ENCODE results near the gene PRPF4. TPM values are rescaled to one million over a fixed set of nuclear protein-coding genes. Genes with fewer than 3 reads are reported as not detected.

The PRPF4 gene
- total and polyA plus RNA-seq, 4 donors: 5.0 to 11.9 (median 10.4) TPM

- TF ChIP-seq, protein P1, sequence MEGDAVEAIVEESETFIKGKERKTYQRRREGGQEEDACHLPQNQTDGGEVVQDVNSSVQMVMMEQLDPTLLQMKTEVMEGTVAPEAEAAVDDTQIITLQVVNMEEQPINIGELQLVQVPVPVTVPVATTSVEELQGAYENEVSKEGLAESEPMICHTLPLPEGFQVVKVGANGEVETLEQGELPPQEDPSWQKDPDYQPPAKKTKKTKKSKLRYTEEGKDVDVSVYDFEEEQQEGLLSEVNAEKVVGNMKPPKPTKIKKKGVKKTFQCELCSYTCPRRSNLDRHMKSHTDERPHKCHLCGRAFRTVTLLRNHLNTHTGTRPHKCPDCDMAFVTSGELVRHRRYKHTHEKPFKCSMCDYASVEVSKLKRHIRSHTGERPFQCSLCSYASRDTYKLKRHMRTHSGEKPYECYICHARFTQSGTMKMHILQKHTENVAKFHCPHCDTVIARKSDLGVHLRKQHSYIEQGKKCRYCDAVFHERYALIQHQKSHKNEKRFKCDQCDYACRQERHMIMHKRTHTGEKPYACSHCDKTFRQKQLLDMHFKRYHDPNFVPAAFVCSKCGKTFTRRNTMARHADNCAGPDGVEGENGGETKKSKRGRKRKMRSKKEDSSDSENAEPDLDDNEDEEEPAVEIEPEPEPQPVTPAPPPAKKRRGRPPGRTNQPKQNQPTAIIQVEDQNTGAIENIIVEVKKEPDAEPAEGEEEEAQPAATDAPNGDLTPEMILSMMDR (IDR thresholded peaks at IDR 0.05; ENCODE audit: low read depth, low read length, missing input control): no peak
- no peak for TF ChIP-seq GABPA (IDR thresholded peaks at IDR 0.05 in 1 of 2, conservative IDR thresholded peaks at IDR 0.05 in 1 of 2)
These were observed 62.3 kb downstream of the PRPF4 start (continued) for GRCh38 chr9:113337714-113338113.

DNA sequence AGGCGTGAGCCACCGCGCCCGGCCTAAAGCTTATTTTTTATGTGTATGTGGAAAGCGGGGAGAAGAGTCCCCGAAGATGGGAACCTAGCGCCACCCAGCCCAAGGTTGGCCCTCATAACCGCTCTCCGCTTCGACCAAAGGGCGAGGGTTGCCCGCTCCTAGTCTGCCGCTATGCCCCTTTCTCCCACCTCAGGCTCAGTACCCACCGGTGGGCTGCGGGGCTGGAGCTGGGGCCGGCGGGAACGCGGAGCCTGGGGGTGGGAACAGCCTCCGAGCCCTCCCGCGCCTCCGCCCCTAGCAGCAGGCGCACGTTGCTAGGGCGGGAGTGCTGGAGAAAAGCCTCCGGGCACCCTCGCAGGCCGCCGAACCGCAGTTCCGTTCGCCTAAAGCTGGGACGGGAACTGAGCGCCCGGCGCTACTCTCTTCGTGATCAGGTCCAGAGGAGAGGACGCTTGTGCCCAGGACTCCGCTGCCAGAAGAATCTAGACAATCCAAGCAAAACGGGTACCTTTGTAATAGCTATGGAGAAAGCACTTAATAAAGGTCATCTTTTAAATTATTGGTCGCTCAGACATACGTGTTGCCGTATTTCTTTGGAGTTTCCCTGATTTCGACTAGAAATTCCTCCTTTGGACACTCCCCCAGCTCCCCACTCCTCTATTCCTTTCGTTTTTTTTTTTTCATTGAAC is 64.7 kb downstream of the PRPF4 start, which contains the start of gene WDR31:
Gene WDR31, minus strand, starts transcription at position 265 of the 689 bp plus-strand sequence. CDS start 8,253 bp downstream, outside the sequence.
- Histone ChIP-seq H3K4me1 (ENCODE audit: control insufficient read depth in 4 of 4, insufficient read depth in 4 of 4, low read length in 3 of 4) (peaks cover 8 to 21% (median 15%) of the 10 kb centered on the region in 4 donors), H3K9me3 (ENCODE audit: control insufficient read depth in 4 of 4, low read length in 3 of 4) (no peaks in the 10 kb centered on the region), H3K9ac (ENCODE audit: low read depth in 1 of 2, low read length in 2 of 2) (peak within 1 kb of the TSS; percentile 34 to 89), H3K36me3 (ENCODE audit: control insufficient read depth in 4 of 4, insufficient read depth in 3 of 4, low read depth in 1 of 4, low read length in 3 of 4) (no peaks in the 10 kb centered on the region), H3K4me3 (ENCODE audit: low read depth in 1 of 3, low read length in 3 of 3) (peak within 1 kb of the TSS; percentile 89 to 98 (median 94)), H3K27ac (ENCODE audit: low read depth in 1 of 2, low read length in 2 of 2) (peak within 1 kb of the TSS; percentile 66 to 77), H3K27me3 (ENCODE audit: control insufficient read depth in 4 of 4, insufficient read depth in 4 of 4, low read length in 3 of 4) (no peaks in the 10 kb centered on the region)
- peak; percentile 91 for DNase-seq (ENCODE audit: low spot score)
- TF ChIP-seq TAF1 (conservative IDR thresholded peaks at IDR 0.05): peak; percentile 85
- TF ChIP-seq, protein P2, sequence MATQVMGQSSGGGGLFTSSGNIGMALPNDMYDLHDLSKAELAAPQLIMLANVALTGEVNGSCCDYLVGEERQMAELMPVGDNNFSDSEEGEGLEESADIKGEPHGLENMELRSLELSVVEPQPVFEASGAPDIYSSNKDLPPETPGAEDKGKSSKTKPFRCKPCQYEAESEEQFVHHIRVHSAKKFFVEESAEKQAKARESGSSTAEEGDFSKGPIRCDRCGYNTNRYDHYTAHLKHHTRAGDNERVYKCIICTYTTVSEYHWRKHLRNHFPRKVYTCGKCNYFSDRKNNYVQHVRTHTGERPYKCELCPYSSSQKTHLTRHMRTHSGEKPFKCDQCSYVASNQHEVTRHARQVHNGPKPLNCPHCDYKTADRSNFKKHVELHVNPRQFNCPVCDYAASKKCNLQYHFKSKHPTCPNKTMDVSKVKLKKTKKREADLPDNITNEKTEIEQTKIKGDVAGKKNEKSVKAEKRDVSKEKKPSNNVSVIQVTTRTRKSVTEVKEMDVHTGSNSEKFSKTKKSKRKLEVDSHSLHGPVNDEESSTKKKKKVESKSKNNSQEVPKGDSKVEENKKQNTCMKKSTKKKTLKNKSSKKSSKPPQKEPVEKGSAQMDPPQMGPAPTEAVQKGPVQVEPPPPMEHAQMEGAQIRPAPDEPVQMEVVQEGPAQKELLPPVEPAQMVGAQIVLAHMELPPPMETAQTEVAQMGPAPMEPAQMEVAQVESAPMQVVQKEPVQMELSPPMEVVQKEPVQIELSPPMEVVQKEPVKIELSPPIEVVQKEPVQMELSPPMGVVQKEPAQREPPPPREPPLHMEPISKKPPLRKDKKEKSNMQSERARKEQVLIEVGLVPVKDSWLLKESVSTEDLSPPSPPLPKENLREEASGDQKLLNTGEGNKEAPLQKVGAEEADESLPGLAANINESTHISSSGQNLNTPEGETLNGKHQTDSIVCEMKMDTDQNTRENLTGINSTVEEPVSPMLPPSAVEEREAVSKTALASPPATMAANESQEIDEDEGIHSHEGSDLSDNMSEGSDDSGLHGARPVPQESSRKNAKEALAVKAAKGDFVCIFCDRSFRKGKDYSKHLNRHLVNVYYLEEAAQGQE (IDR thresholded peaks at IDR 0.05): peak; percentile 56
- TF ChIP-seq JUND (IDR thresholded peaks at IDR 0.05): no peak
- TF ChIP-seq NR2F2 (IDR thresholded peaks at IDR 0.05): no peak
- TF ChIP-seq HNF4A (conservative IDR thresholded peaks at IDR 0.05): peak in 1 of 2 donors; percentile 36
- TF ChIP-seq SP1 (IDR thresholded peaks at IDR 0.05): peak; percentile 63
- TF ChIP-seq, protein P3, sequence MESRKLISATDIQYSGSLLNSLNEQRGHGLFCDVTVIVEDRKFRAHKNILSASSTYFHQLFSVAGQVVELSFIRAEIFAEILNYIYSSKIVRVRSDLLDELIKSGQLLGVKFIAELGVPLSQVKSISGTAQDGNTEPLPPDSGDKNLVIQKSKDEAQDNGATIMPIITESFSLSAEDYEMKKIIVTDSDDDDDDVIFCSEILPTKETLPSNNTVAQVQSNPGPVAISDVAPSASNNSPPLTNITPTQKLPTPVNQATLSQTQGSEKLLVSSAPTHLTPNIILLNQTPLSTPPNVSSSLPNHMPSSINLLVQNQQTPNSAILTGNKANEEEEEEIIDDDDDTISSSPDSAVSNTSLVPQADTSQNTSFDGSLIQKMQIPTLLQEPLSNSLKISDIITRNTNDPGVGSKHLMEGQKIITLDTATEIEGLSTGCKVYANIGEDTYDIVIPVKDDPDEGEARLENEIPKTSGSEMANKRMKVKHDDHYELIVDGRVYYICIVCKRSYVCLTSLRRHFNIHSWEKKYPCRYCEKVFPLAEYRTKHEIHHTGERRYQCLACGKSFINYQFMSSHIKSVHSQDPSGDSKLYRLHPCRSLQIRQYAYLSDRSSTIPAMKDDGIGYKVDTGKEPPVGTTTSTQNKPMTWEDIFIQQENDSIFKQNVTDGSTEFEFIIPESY (IDR thresholded peaks at IDR 0.05): peak; percentile 63
- no peak for TF ChIP-seq FOXA2 (IDR thresholded peaks at IDR 0.05)
- peak in 1 of 2 donors; percentile 25 for TF ChIP-seq RXRA (IDR thresholded peaks at IDR 0.05)
- TF ChIP-seq HNF4G (IDR thresholded peaks at IDR 0.05): no peak
- peak; percentile 84 for TF ChIP-seq YY1 (IDR thresholded peaks at IDR 0.05)
- TF ChIP-seq ATF3 (IDR thresholded peaks at IDR 0.05): peak; percentile 5
- no peak for TF ChIP-seq EGR1 (IDR thresholded peaks at IDR 0.05; ENCODE audit: low read depth in 2 of 2)
- TF ChIP-seq, protein P1 (IDR thresholded peaks at IDR 0.05; ENCODE audit: low read depth, low read length, missing input control): no peak
- TF ChIP-seq FOXA1 (IDR thresholded peaks at IDR 0.05): no peak
- TF ChIP-seq RAD21 (IDR thresholded peaks at IDR 0.05): peak; percentile 48 to 66
- TF ChIP-seq GABPA (IDR thresholded peaks at IDR 0.05 in 1 of 2, conservative IDR thresholded peaks at IDR 0.05 in 1 of 2): peak; percentile 73 to 87
- TF ChIP-seq, protein P4, sequence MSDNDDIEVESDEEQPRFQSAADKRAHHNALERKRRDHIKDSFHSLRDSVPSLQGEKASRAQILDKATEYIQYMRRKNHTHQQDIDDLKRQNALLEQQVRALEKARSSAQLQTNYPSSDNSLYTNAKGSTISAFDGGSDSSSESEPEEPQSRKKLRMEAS (IDR thresholded peaks at IDR 0.05): no peak
- WGBS: under 1% methylated on average over 46 of the region's 46 CpGs
